HL-60 (cell line): ENCODE data around the gene RNH1.

Source experiments
- POLR2AphosphoS5 ChIP-seq: IDR thresholded peaks from 2 replicates; pipeline ENCODE4 v1.6.1; 2012; ENCODE audit warnings: low read depth
- TF ChIP-seq, protein P1 (sequence below): IDR thresholded peaks from one replicate; pipeline ENCODE4 v1.5.1; 2011; ENCODE audit warnings: low read length, control low read depth, inconsistent platforms; ENCODE audit not compliant: insufficient read depth

GRCh38 chr11:526192-526591 lies 19.1 kb upstream of the RNH1 start:
- TF ChIP-seq, protein P1, sequence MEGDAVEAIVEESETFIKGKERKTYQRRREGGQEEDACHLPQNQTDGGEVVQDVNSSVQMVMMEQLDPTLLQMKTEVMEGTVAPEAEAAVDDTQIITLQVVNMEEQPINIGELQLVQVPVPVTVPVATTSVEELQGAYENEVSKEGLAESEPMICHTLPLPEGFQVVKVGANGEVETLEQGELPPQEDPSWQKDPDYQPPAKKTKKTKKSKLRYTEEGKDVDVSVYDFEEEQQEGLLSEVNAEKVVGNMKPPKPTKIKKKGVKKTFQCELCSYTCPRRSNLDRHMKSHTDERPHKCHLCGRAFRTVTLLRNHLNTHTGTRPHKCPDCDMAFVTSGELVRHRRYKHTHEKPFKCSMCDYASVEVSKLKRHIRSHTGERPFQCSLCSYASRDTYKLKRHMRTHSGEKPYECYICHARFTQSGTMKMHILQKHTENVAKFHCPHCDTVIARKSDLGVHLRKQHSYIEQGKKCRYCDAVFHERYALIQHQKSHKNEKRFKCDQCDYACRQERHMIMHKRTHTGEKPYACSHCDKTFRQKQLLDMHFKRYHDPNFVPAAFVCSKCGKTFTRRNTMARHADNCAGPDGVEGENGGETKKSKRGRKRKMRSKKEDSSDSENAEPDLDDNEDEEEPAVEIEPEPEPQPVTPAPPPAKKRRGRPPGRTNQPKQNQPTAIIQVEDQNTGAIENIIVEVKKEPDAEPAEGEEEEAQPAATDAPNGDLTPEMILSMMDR: no peak
- no peak for TF ChIP-seq POLR2AphosphoS5
